HEK293 (cell line): ENCODE measurements around the gene IDUA.

Source experiments
- CTCF ChIA-PET: fragments of 350-600 bp; formaldehyde crosslinking; extraction: SDS; loops from one replicate; lab custom pipeline; 2021; ENCODE audit warnings: antibody characterized with exemption; lab: Yijun Ruan, JAX
- POLR2A ChIA-PET: fragments of 300-600 bp; formaldehyde crosslinking; extraction: SDS; loops from one replicate; lab custom pipeline; 2020; ENCODE audit warnings: antibody characterized with exemption, inconsistent platforms; lab: Yijun Ruan, JAX
- H3K27ac ChIP-seq: fragments of 200-500 bp; sonication (Bioruptor generic); 2 replicates; pipeline ENCODE4 v1.5.1; 2014; ENCODE audit warnings: low read depth, low read length, control low read depth, inconsistent platforms; ENCODE audit errors: extremely low read depth
- H3K36me3 ChIP-seq, 2 experiments: fragments of 200-500 bp in 1 of 2; sonication (Bioruptor generic) in 1 of 2; 1 replicate in 1 of 2; 2 replicates in 1 of 2; pipeline ENCODE4 v1.5.1; 2014 to 2017; ENCODE audit warnings: inconsistent platforms in 2 of 2, low read length in 2 of 2; ENCODE audit not compliant: control insufficient read depth in 2 of 2, insufficient read depth in 1 of 2
- H3K4me1 ChIP-seq: fragments of 200-500 bp; sonication (Bioruptor generic); 2 replicates; pipeline ENCODE4 v1.5.1; 2014; ENCODE audit warnings: mild to moderate bottlenecking, low read length, inconsistent platforms; ENCODE audit not compliant: control insufficient read depth, insufficient read depth
- H3K4me3 ChIP-seq: 2 replicates; pipeline ENCODE4 v1.5.1; 2011; ENCODE audit warnings: low read depth, mild to moderate bottlenecking, control low read depth, low read length, moderate library complexity
- H3K9me3 ChIP-seq: fragments of 200-500 bp; sonication (Bioruptor generic); 2 replicates; pipeline ENCODE4 v1.5.1; 2014; ENCODE audit warnings: low read depth, low read length, inconsistent platforms; ENCODE audit not compliant: control insufficient read depth, insufficient read depth
- MEIS1 ChIP-seq: sonication (generic); formaldehyde crosslinking; IDR thresholded peaks from 2 replicates; pipeline ENCODE4 v1.8.1; 2022; ENCODE audit warnings: missing genetic modification reagents, mild to moderate bottlenecking, borderline replicate concordance
- OVOL3 ChIP-seq: fragments of 450-650 bp; formaldehyde crosslinking; IDR thresholded peaks from 2 replicates; pipeline ENCODE4 v1.5.1; 2016; ENCODE audit warnings: missing biosample characterization, missing genetic modification characterization
- PATZ1 ChIP-seq: fragments of 450-650 bp; formaldehyde crosslinking; IDR thresholded peaks from 2 replicates; pipeline ENCODE4 v1.5.1; 2016; ENCODE audit warnings: missing biosample characterization, missing genetic modification characterization
- SP2 ChIP-seq: fragments of 450-650 bp; formaldehyde crosslinking; IDR thresholded peaks from 2 replicates; pipeline ENCODE4 v1.5.1; 2016; ENCODE audit warnings: missing biosample characterization, missing genetic modification characterization
- ZNF19 ChIP-seq: fragments of 450-650 bp; formaldehyde crosslinking; IDR thresholded peaks from 2 replicates; pipeline ENCODE4; 2016; ENCODE audit warnings: missing biosample characterization, missing genetic modification characterization, low read depth
- ZNF2 ChIP-seq: fragments of 450-650 bp; formaldehyde crosslinking; IDR thresholded peaks from 2 replicates; pipeline ENCODE4 v1.5.1; 2016; ENCODE audit warnings: missing biosample characterization, missing genetic modification characterization
- ZNF223 ChIP-seq: fragments of 450-650 bp; formaldehyde crosslinking; IDR thresholded peaks from 2 replicates; pipeline ENCODE4 v1.5.1; 2016; ENCODE audit warnings: missing biosample characterization, missing genetic modification characterization
- ZNF24 ChIP-seq: fragments of 450-650 bp; formaldehyde crosslinking; IDR thresholded peaks from 2 replicates; pipeline ENCODE4 v1.5.1; 2016; ENCODE audit warnings: missing biosample characterization, missing genetic modification characterization
- ZNF266 ChIP-seq: fragments of 450-650 bp; formaldehyde crosslinking; IDR thresholded peaks from 2 replicates; pipeline ENCODE4 v1.5.1; 2016; ENCODE audit warnings: missing biosample characterization, missing genetic modification characterization, low read depth
- ZNF391 ChIP-seq: fragments of 450-650 bp; formaldehyde crosslinking; IDR thresholded peaks from 2 replicates; pipeline ENCODE4 v1.5.1; 2016; ENCODE audit warnings: low read depth, missing biosample characterization, missing genetic modification characterization, borderline replicate concordance
- ZNF558 ChIP-seq: fragments of 450-650 bp; formaldehyde crosslinking; IDR thresholded peaks from 2 replicates; pipeline ENCODE4 v1.5.1; 2016; ENCODE audit warnings: missing biosample characterization, missing genetic modification characterization
- ZNF571 ChIP-seq: fragments of 450-650 bp; formaldehyde crosslinking; IDR thresholded peaks from 2 replicates; pipeline ENCODE4 v1.5.0; 2017; ENCODE audit warnings: missing biosample characterization, missing genetic modification characterization
- ZNF747 ChIP-seq: fragments of 450-650 bp; formaldehyde crosslinking; IDR thresholded peaks from 2 replicates; pipeline ENCODE4 v1.5.1; 2016; ENCODE audit warnings: missing biosample characterization, missing genetic modification characterization
- ZSCAN18 ChIP-seq: fragments of 450-650 bp; formaldehyde crosslinking; IDR thresholded peaks from 2 replicates; pipeline ENCODE4 v1.5.1; 2016; ENCODE audit warnings: missing biosample characterization, missing genetic modification characterization
- ZSCAN23 ChIP-seq: fragments of 450-650 bp; formaldehyde crosslinking; IDR thresholded peaks from 2 replicates; pipeline ENCODE4 v1.5.1; 2016; ENCODE audit warnings: missing biosample characterization, missing genetic modification characterization
- TF ChIP-seq, protein P1 (sequence below): fragments of 450-650 bp; formaldehyde crosslinking; IDR thresholded peaks from 2 replicates; pipeline ENCODE4 v1.5.1; 2016; ENCODE audit warnings: missing biosample characterization, missing genetic modification characterization, borderline replicate concordance
- TF ChIP-seq, protein P2 (sequence below): IDR thresholded peaks from 2 replicates; pipeline ENCODE4 v1.6.1; 2011; ENCODE audit warnings: mild to moderate bottlenecking, low read depth, low read length, borderline replicate concordance

IDUA gene

DNA sequence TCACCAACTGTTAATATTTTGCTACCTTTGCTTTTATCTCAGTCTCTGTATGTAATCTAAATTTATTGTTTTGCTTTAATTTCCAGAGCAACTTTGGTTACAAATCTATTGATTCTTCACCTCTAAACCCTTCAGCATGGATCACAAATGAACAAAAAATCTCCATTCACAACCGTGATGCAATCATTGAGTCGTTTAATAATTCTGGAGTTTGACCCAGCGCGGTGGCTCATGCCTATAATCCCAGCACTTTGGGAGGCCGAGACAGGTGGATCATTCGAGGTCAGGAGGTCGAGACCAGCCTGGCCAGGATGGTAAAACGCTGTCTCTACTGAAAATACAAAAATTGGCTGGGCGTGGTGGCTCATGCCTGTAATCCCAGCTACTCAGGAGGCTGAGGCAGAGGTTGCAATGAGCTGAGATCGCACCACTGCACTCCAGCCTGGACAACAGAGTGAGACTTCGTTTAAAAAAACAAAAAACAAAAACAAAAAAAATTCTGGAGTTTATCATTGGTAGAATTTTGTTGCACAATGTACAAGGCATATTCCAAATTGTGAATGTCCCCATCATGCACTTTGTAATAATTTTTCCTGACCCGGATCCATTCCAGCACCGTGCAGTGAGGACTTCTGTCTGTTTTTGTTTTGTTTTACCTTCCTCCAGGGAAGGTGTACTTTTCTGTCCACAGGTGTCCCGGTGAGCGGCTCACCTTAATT is 2.3 kb upstream of the IDUA start:
- CTCF ChIA-PET: no interaction called here
- POLR2A ChIA-PET: no interaction called here
- H3K36me3 ChIP-seq: peaks cover 0 to under 1% of the 10 kb centered on the region in 2 experiments; a peak in 1 of 3 replicates
- H3K4me3 ChIP-seq: no peak overlapping the region
- no peak for TF ChIP-seq ZNF266
- no peak for TF ChIP-seq ZNF2
- TF ChIP-seq, protein P1, sequence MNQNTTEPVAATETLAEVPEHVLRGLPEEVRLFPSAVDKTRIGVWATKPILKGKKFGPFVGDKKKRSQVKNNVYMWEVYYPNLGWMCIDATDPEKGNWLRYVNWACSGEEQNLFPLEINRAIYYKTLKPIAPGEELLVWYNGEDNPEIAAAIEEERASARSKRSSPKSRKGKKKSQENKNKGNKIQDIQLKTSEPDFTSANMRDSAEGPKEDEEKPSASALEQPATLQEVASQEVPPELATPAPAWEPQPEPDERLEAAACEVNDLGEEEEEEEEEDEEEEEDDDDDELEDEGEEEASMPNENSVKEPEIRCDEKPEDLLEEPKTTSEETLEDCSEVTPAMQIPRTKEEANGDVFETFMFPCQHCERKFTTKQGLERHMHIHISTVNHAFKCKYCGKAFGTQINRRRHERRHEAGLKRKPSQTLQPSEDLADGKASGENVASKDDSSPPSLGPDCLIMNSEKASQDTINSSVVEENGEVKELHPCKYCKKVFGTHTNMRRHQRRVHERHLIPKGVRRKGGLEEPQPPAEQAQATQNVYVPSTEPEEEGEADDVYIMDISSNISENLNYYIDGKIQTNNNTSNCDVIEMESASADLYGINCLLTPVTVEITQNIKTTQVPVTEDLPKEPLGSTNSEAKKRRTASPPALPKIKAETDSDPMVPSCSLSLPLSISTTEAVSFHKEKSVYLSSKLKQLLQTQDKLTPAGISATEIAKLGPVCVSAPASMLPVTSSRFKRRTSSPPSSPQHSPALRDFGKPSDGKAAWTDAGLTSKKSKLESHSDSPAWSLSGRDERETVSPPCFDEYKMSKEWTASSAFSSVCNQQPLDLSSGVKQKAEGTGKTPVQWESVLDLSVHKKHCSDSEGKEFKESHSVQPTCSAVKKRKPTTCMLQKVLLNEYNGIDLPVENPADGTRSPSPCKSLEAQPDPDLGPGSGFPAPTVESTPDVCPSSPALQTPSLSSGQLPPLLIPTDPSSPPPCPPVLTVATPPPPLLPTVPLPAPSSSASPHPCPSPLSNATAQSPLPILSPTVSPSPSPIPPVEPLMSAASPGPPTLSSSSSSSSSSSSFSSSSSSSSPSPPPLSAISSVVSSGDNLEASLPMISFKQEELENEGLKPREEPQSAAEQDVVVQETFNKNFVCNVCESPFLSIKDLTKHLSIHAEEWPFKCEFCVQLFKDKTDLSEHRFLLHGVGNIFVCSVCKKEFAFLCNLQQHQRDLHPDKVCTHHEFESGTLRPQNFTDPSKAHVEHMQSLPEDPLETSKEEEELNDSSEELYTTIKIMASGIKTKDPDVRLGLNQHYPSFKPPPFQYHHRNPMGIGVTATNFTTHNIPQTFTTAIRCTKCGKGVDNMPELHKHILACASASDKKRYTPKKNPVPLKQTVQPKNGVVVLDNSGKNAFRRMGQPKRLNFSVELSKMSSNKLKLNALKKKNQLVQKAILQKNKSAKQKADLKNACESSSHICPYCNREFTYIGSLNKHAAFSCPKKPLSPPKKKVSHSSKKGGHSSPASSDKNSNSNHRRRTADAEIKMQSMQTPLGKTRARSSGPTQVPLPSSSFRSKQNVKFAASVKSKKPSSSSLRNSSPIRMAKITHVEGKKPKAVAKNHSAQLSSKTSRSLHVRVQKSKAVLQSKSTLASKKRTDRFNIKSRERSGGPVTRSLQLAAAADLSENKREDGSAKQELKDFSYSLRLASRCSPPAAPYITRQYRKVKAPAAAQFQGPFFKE: no peak
- no peak for TF ChIP-seq ZNF747 (tag by site-specific recombination)
- TF ChIP-seq ZNF571 (tag by site-specific recombination): no peak
- TF ChIP-seq OVOL3 (tag by site-specific recombination): no peak
- TF ChIP-seq ZNF24 (tag by site-specific recombination): no peak
- TF ChIP-seq ZNF391 (tag by site-specific recombination): no peak
- TF ChIP-seq ZSCAN23 (tag by site-specific recombination): no peak
- TF ChIP-seq, protein P2, sequence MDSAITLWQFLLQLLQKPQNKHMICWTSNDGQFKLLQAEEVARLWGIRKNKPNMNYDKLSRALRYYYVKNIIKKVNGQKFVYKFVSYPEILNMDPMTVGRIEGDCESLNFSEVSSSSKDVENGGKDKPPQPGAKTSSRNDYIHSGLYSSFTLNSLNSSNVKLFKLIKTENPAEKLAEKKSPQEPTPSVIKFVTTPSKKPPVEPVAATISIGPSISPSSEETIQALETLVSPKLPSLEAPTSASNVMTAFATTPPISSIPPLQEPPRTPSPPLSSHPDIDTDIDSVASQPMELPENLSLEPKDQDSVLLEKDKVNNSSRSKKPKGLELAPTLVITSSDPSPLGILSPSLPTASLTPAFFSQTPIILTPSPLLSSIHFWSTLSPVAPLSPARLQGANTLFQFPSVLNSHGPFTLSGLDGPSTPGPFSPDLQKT: no peak
- no peak for TF ChIP-seq ZNF558 (tag by site-specific recombination)
- TF ChIP-seq ZNF223 (tag by site-specific recombination): no peak
- no peak for TF ChIP-seq ZNF19
- TF ChIP-seq SP2: no peak
- TF ChIP-seq PATZ1 (tag by site-specific recombination): no peak
- no peak for TF ChIP-seq MEIS1 (CRISPR knock-in tag)
- no peak for TF ChIP-seq ZSCAN18 (tag by site-specific recombination)
- TF ChIP-seq, all 188 proteins: peak for 0
- Histone ChIP-seq H3K27ac (no peak overlapping the region), H3K4me1 (no peaks in the 10 kb centered on the region), H3K9me3 (no peaks in the 10 kb centered on the region)
